ENCODE data around the gene CCDC117.

GRCh38 chr22:28819253-28820096 lies 47.0 kb downstream of the CCDC117 start:
- TF ChIP-seq POLR2AphosphoS5 (IDR thresholded peaks at IDR 0.05; ENCODE audit: low read depth, low read length), result no peak
- TF ChIP-seq, protein P1, sequence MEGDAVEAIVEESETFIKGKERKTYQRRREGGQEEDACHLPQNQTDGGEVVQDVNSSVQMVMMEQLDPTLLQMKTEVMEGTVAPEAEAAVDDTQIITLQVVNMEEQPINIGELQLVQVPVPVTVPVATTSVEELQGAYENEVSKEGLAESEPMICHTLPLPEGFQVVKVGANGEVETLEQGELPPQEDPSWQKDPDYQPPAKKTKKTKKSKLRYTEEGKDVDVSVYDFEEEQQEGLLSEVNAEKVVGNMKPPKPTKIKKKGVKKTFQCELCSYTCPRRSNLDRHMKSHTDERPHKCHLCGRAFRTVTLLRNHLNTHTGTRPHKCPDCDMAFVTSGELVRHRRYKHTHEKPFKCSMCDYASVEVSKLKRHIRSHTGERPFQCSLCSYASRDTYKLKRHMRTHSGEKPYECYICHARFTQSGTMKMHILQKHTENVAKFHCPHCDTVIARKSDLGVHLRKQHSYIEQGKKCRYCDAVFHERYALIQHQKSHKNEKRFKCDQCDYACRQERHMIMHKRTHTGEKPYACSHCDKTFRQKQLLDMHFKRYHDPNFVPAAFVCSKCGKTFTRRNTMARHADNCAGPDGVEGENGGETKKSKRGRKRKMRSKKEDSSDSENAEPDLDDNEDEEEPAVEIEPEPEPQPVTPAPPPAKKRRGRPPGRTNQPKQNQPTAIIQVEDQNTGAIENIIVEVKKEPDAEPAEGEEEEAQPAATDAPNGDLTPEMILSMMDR (IDR thresholded peaks at IDR 0.05), result no peak

Measured in Panc1 (cell line).